GM20431 (cell line): ENCODE results near the gene HRNR.

Experiments
- in situ Hi-C: fragments of 300-500 bp; cut with MseI, MboI; formaldehyde crosslinking; loops from one replicate; pipeline ENCODE4 v1.15.0; 2020; ENCODE audit warnings: low sequenced_read_pairs; ENCODE audit not compliant: unreplicated experiment

The HRNR gene

GRCh38 chr1:152190589-152190988 is 33.4 kb downstream of the HRNR start:
- in situ Hi-C loops = loop anchor here (25.0 kb wide), 1 partner anchor 272 kb away; no protein-coding TSS in a partner anchor

GRCh38 chr1:152189657-152190442 is 34.1 kb downstream of the HRNR start:
- in situ Hi-C loops = loop anchor here (5.0 to 25.0 kb wide), 2 partner anchors 138 to 272 kb away; no protein-coding TSS in a partner anchor

- in situ Hi-C loops = loop anchor here (5.0 to 25.0 kb wide), 2 partner anchors 137 to 273 kb away; no protein-coding TSS in a partner anchor
Measured at GRCh38 chr1:152188673-152189591, 35.1 kb downstream of the HRNR start.

GRCh38 chr1:152186556-152187285 is 37.3 kb downstream of the HRNR start:
- in situ Hi-C loops = loop anchor here (5.0 to 25.0 kb wide), 2 partner anchors 134 to 276 kb away; no protein-coding TSS in a partner anchor

- in situ Hi-C loops = loop anchor here (5.0 to 25.0 kb wide), 2 partner anchors 133 to 277 kb away; no protein-coding TSS in a partner anchor
Measured at GRCh38 chr1:152185544-152186391, 38.2 kb downstream of the HRNR start.

- in situ Hi-C loops = loop anchor here (25.0 kb wide), 1 partner anchor 279 kb away; no protein-coding TSS in a partner anchor
Measured at GRCh38 chr1:152182944-152183361, 41.0 kb downstream of the HRNR start.

- in situ Hi-C loops = loop anchor here (25.0 kb wide), 1 partner anchor 280 kb away; no protein-coding TSS in a partner anchor
Measured at GRCh38 chr1:152182431-152182830, 41.6 kb downstream of the HRNR start.

- in situ Hi-C loops = loop anchor here (25.0 kb wide), 1 partner anchor 283 kb away; no protein-coding TSS in a partner anchor
Measured at GRCh38 chr1:152179566-152179965, 44.4 kb downstream of the HRNR start.

- in situ Hi-C loops = no loop called here
Measured at GRCh38 chr1:152170287-152170905, 53.6 kb downstream of the HRNR start.

- in situ Hi-C loops = no loop called here
Measured at GRCh38 chr1:152169366-152170025, 54.5 kb downstream of the HRNR start.

GRCh38 chr1:152168535-152168868 is 55.5 kb downstream of the HRNR start:
- in situ Hi-C loops = no loop called here

- in situ Hi-C loops = no loop called here
Measured at GRCh38 chr1:152167835-152168534, 56.0 kb downstream of the HRNR start.

GRCh38 chr1:152166966-152167365 is 57.0 kb downstream of the HRNR start:
- in situ Hi-C loops = no loop called here

GRCh38 chr1:152165286-152166077 is 58.5 kb downstream of the HRNR start:
- in situ Hi-C loops = no loop called here

GRCh38 chr1:152164517-152165136 is 59.4 kb downstream of the HRNR start:
- in situ Hi-C loops = no loop called here

- in situ Hi-C loops = no loop called here
Measured at GRCh38 chr1:152162792-152163463, 61.1 kb downstream of the HRNR start.
